Left lung (tissue), 10 donors: ENCODE data around the gene INS. TPM values are rescaled to one million over a fixed set of nuclear protein-coding genes. Genes with fewer than 3 reads are reported as not detected.

Source experiments
- ATAC-seq: fragments of 200-7000 bp; cut with Tn5 transposase; one replicate; pipeline ENCODE4 v1.9.1; 2020; ENCODE audit warnings: moderate library complexity
- DNase-seq, 4 donors: peaks; one replicate each; pipeline ENCODE4 v3.0.0-alpha.2; 2013 to 2020
- H3K27ac ChIP-seq, 2 donors: fragments of 200-600 bp; sonication (generic) in 1 of 2; one replicate each; pipeline versions ENCODE4 v1.5.0 to v1.8.0; 2020 to 2021
- H3K27me3 ChIP-seq, 2 donors: fragments of 200-600 bp; sonication (generic) in 1 of 2; one replicate each; pipeline versions ENCODE4 v1.5.0 to v1.8.0; 2020 to 2021
- H3K36me3 ChIP-seq, 2 donors: fragments of 200-600 bp; sonication (generic) in 1 of 2; one replicate each; pipeline versions ENCODE4 v1.5.0 to v1.8.0; 2020 to 2021
- H3K4me1 ChIP-seq, 2 donors: fragments of 200-600 bp; one replicate each; pipeline ENCODE4 v1.8.0; 2021
- H3K4me3 ChIP-seq, 2 donors: fragments of 200-600 bp; sonication (generic) in 1 of 2; one replicate each; pipeline versions ENCODE4 v1.5.0 to v1.8.0; 2020 to 2021; ENCODE audit warnings: mild to moderate bottlenecking in 1 of 2
- H3K9me3 ChIP-seq, 2 donors: fragments of 200-600 bp; sonication (generic) in 1 of 2; one replicate each; pipeline versions ENCODE4 v1.5.0 to v1.8.0; 2020 to 2021
- CTCF ChIP-seq, 2 donors: fragments of 200-600 bp; sonication (generic) in 1 of 2; IDR thresholded peaks; one replicate each; pipeline versions ENCODE4 v1.5.0 to v1.8.0; 2021; ENCODE audit warnings: antibody characterized with exemption in 2 of 2
- intact Hi-C, 2 donors: fragments of 100-400 bp; cut with DNase I; formaldehyde crosslinking; loops; one replicate each; pipeline versions ENCODE4 v1.11.2 to v1.14.2; 2022
- polyA plus RNA-seq, 6 donors: library from polyadenylated mRNA; unstranded; fragments of 120-200 nt; gene quantifications; one replicate each; pipeline ENCODE4 v1.2.1, GENCODE V29; 2013; ENCODE audit not compliant: insufficient read length in 6 of 6
- total RNA-seq, 2 donors: library from RNA; stranded (reverse); fragmentation: NEBNext Ultra II Directional; extraction: Animal tissue kit (Norgen Biotek cat#: 25700); gene quantifications; one replicate each; pipeline ENCODE4 v1.2.1, GENCODE V29; 2021
- donor health status: DM: no; HTN: yes; CAD: no.
- donor health status: DM: no; HTN: no; CAD: no.

The INS gene
- total and polyA plus RNA-seq, 8 donors = not detected

GRCh38 chr11:2149864-2150847, 10.9 kb downstream of the INS start:
- Histone ChIP-seq H3K4me3 (no peak overlapping the region), H3K9me3 (no peaks in the 10 kb centered on the region), H3K27me3 (peaks cover 39 to 74% of the 10 kb centered on the region in 2 donors), H3K4me1 (peaks cover 5 to 8% of the 10 kb centered on the region in 2 donors), H3K36me3 (no peaks in the 10 kb centered on the region), H3K27ac (no peak overlapping the region)
- intact Hi-C loops = loop anchor here in 1 of 2 donors (5.0 kb wide), 3 partner anchors 263 to 458 kb away; partner anchors contain the start of gene TNNI2
- peak in 1 of 4 donors; percentile 63 for DNase-seq
- ATAC-seq = no peak
- no peak for TF ChIP-seq CTCF (IDR thresholded peaks at IDR 0.05)

- TF ChIP-seq CTCF (IDR thresholded peaks at IDR 0.05) = no peak
- DNase-seq (no peak), ATAC-seq (no peak)
- H3K9me3 ChIP-seq = no peaks in the 10 kb centered on the region
- H3K4me1 ChIP-seq = peaks cover 5 to 8% of the 10 kb centered on the region in 2 donors
- H3K27ac ChIP-seq = no peak overlapping the region
- no peak overlapping the region for H3K4me3 ChIP-seq
- no peaks in the 10 kb centered on the region for H3K36me3 ChIP-seq
- H3K27me3 ChIP-seq = peaks cover 46 to 74% of the 10 kb centered on the region in 2 donors
- intact Hi-C loops = no loop called here
Measured at GRCh38 chr11:2149460-2149859, 11.5 kb downstream of the INS start.

GRCh38 chr11:2148595-2148994, 12.4 kb downstream of the INS start:
- DNase-seq = no peak
- TF ChIP-seq CTCF (IDR thresholded peaks at IDR 0.05) = no peak
- no peak overlapping the region for H3K4me3 ChIP-seq

DNA sequence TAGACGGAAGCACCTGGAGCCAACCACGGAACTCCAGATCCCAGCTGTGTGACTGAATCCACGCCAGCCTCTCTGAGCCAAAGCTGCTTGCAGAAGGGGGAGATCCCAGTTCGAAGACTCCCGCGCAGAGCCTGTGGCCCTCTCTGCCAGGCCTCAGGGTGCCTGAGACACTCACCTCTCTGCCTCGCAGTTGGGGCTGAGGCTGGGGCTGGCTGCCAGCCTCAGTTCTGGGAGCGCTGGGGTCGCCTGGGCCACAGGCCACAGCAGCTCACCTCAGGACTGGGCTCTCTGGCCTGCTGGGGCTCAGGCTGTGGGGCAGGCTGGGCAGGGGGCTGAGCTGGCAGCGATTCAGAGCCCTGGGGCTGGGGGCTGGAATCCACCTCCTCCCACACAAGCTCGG, 13.6 kb downstream of the INS start:
- no peak for TF ChIP-seq CTCF (IDR thresholded peaks at IDR 0.05)
- intact Hi-C loops = no loop called here
- Histone ChIP-seq H3K9me3 (no peaks in the 10 kb centered on the region), H3K4me3 (no peak overlapping the region), H3K27ac (no peak overlapping the region), H3K4me1 (peaks cover 5 to 18% of the 10 kb centered on the region in 2 donors), H3K27me3 (peaks cover 66 to 90% of the 10 kb centered on the region in 2 donors), H3K36me3 (no peaks in the 10 kb centered on the region)
- ATAC-seq = no peak
- DNase-seq = no peak

More at GRCh38 chr11:2148595-2148994, 12.4 kb downstream of the INS start:
- intact Hi-C loops = no loop called here
- Histone ChIP-seq H3K27me3 (peaks cover 55 to 78% of the 10 kb centered on the region in 2 donors), H3K36me3 (no peaks in the 10 kb centered on the region), H3K4me1 (peaks cover 5 to 16% of the 10 kb centered on the region in 2 donors), H3K27ac (no peak overlapping the region), H3K9me3 (no peaks in the 10 kb centered on the region)
- ATAC-seq = no peak

DNA sequence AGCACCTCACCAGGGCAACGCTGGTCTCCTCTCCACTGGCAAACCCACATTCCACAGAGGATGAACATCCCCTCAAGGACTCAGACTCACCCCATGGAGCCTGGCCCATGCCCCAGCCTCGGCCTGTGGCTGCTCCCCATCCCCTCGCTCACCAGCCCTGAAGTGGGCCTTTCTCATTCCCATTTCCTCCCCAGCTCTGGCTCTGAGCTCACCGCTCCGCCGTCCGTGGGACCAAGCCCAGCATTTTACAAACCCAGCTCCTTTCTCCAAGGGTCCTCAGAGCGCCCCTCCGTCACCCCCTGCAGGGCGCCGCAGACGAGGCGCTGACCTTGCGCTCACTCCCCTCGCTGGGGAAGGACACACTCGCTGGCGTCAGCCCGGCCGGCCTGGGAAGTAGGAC, 15.0 kb downstream of the INS start:
- intact Hi-C loops = no loop called here
- Histone ChIP-seq H3K9me3 (no peaks in the 10 kb centered on the region), H3K27ac (no peak overlapping the region), H3K4me3 (no peak overlapping the region), H3K4me1 (peaks cover 0 to 10% of the 10 kb centered on the region in 2 donors), H3K36me3 (no peaks in the 10 kb centered on the region), H3K27me3 (peaks cover 77 to 100% of the 10 kb centered on the region in 2 donors)
- TF ChIP-seq CTCF (IDR thresholded peaks at IDR 0.05) = no peak
- DNase-seq = no peak
- ATAC-seq = no peak
